ENCODE results near the gene SLC7A10.

SLC7A10 gene

DNA sequence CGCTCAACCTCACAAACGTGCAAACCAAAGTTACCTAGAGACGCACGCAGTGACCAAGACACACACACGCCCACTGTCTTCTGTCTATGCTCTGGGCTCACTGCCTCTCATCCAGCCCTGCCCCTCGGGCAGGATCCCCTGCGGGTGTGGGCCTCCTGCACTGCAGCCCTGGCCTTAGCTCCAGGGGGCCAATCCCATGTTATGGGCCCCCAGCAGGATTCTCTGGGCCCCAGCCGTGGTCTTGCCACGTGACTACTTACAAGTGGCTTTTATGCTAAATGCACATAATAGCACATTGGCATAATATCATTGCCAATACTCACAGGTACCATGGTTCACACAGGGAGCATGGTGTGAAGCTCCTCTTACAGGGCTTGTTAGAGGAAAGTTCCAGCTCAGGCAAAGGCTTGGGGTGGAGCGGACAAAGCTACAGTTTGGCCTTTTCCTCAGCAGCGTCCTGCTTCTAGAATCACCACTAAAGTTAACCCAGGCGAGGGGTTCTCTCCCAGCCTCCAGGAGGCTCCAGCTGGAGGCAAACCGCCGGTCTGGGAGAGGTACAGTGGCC is 39.3 kb upstream of the SLC7A10 start:
- Histone ChIP-seq H3K27ac (ENCODE audit: low read length) (no peak overlapping the region), H3K9me3 (ENCODE audit: control insufficient read depth in 1 of 2, low read length in 2 of 2) (no peaks in the 10 kb centered on the region), H3K4me1 (ENCODE audit: control insufficient read depth in 1 of 2, insufficient read depth in 2 of 2, low read length in 2 of 2) (peaks cover 0 to 10% of the 10 kb centered on the region in 2 donors), H3K36me3 (ENCODE audit: control insufficient read depth in 1 of 2, insufficient read depth in 2 of 2, low read length in 2 of 2) (no peaks in the 10 kb centered on the region), H3K27me3 (ENCODE audit: low read depth, low read length) (no peaks in the 10 kb centered on the region), H3K4me3 (ENCODE audit: low read depth in 1 of 2, low read length in 2 of 2) (no peak overlapping the region)

DNA sequence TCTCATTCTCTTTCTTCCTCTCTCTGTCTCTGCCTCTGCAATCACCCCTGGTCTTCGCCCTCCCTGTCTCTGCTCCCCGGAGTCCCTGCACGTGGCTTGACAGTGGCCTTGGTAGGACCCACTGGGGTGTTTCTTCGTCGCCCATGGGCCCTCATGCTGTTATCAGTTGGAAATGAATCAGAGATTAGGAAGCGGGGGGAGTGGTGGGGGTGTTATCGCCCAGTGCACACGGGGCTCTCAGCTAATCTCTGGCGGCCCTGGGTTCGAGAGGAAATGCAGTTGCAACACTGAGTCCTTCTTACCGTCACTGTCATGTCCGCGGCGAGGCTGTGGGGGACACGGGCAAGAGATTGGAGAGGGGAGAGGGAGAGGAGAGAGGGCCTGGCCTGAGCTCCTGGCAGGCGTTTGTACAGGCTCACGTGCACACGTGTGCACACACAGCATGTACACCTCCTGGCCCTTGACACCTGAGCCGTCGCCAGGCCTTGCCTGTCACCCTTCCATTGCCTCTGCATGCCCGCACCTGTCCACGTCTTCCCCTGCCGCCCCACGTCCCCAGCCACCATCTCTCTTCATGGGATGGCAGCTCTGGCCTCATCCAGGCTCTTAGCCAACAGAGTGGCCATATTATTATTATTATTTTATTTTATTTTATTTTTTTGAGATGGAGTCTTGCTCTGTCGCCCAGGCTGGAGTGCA is 37.8 kb upstream of the SLC7A10 start:
- Histone ChIP-seq H3K9me3 (ENCODE audit: control insufficient read depth in 1 of 2, low read length in 2 of 2) (peaks cover 0 to 3% of the 10 kb centered on the region in 2 donors), H3K27me3 (ENCODE audit: low read depth, low read length) (no peaks in the 10 kb centered on the region), H3K4me1 (ENCODE audit: control insufficient read depth in 1 of 2, insufficient read depth in 2 of 2, low read length in 2 of 2) (peaks cover 0 to 10% of the 10 kb centered on the region in 2 donors), H3K4me3 (ENCODE audit: low read depth in 1 of 2, low read length in 2 of 2) (no peak overlapping the region), H3K36me3 (ENCODE audit: control insufficient read depth in 1 of 2, insufficient read depth in 2 of 2, low read length in 2 of 2) (no peaks in the 10 kb centered on the region), H3K27ac (ENCODE audit: low read length) (no peak overlapping the region)

DNA sequence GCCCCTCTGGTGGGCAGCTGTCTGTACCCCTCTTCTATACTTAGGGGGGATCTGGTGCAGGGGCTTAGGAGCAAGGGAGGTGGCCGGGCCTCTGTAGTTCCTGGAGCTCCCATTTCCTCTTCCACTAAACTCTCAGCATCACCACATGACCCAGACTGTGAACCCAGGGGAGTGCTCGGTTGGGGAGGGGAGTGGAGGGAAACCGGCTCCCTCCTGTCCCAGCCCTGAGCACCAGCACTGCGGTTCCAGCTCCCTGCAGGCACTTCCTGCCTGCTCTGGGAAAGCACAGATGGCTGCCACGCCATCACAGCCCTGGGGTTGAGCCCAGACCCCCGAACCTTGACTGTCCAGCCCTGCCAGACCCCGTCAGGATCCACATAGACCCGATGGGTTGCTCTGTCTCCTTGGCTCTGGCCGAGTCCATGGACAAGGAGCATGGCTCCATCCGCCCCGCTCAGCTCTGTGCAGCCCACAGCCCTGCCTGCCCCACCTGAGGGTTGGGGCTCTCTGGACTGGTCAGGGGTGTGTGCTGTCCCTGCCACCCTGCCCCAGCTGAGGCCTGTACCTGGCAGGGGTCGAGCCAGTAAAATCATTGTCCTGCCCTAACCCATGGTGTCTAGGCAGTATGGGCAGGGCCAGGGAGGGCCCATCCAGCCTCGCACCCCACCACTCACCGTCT is 36.0 kb upstream of the SLC7A10 start:
- no peaks in the 10 kb centered on the region for H3K27me3 ChIP-seq (ENCODE audit: low read depth, low read length)
- peaks cover 0 to 9% of the 10 kb centered on the region in 2 donors for H3K9me3 ChIP-seq (ENCODE audit: control insufficient read depth in 1 of 2, low read length in 2 of 2)
- peaks cover 0 to 7% of the 10 kb centered on the region in 2 donors for H3K4me1 ChIP-seq (ENCODE audit: control insufficient read depth in 1 of 2, insufficient read depth in 2 of 2, low read length in 2 of 2)
- no peak overlapping the region for H3K4me3 ChIP-seq (ENCODE audit: low read depth in 1 of 2, low read length in 2 of 2)
- no peak overlapping the region for H3K27ac ChIP-seq (ENCODE audit: low read length)
- no peaks in the 10 kb centered on the region for H3K36me3 ChIP-seq (ENCODE audit: control insufficient read depth in 1 of 2, insufficient read depth in 2 of 2, low read length in 2 of 2)

DNA sequence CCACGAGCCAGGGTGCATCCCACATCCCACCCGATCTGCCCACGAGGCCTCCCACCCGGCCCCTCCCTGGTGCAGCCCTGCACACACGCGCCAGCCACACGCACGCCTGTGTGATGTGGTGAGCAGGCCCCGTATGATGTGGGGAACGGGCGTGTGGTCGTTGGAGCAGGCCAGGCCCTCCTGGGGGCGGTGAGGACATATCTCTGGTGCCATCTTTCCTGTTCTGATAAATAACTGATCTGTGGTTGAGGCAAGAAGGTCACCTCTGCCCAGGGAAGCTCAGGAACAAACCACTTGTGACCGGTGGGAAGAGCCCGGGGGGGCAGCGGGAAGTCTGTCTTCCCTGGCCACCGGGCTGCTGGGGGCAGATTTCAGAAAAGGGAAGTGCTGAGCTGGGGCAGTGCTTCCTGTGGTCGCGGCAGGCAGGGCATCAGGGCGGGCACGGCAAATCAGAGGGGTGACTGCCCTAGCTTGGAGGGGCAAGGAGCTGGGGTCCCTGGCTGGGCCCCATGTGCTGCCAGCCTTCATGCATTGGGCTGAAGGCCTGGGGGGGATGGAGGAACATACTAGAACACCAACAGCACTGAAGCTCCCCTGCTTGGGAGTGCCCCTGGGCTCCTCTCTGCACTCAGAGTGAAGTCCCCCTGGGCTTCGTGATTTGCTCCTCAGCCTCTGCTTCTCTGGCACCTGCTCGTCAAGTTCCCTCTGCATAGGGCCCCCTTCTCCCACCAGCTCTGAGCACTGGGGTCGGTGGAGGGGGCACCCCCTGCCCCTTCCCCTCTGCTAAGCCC is 35.2 kb upstream of the SLC7A10 start:
- H3K36me3 ChIP-seq (ENCODE audit: control insufficient read depth in 1 of 2, insufficient read depth in 2 of 2, low read length in 2 of 2) = no peaks in the 10 kb centered on the region
- H3K27ac ChIP-seq (ENCODE audit: low read length) = no peak overlapping the region
- H3K27me3 ChIP-seq (ENCODE audit: low read depth, low read length) = no peaks in the 10 kb centered on the region
- H3K9me3 ChIP-seq (ENCODE audit: control insufficient read depth in 1 of 2, low read length in 2 of 2) = peaks cover 0 to 9% of the 10 kb centered on the region in 2 donors
- H3K4me3 ChIP-seq (ENCODE audit: low read depth in 1 of 2, low read length in 2 of 2) = no peak overlapping the region
- H3K4me1 ChIP-seq (ENCODE audit: control insufficient read depth in 1 of 2, insufficient read depth in 2 of 2, low read length in 2 of 2) = peaks cover 0 to 7% of the 10 kb centered on the region in 2 donors

DNA sequence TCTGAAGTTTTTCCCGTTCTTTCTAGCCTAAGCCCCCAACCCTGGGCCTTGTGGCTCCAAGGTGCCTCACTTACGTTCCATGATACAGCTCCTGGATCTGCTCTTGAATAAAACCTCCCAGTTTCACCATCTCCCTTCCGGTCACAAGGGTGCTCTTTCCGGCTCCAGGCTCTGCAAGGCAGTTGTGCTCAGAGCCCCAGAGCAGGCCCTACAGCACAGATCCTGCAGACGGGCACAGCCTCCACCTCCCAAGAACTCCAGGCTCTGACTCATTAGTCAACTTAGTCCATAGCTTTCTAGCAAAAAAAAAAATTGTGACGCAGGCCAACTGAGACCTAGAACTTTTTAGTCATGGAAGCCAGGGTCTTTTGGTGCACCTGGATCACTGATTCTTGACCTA is 33.9 kb upstream of the SLC7A10 start:
- Histone ChIP-seq H3K4me3 (ENCODE audit: low read depth in 1 of 2, low read length in 2 of 2) (no peak overlapping the region), H3K27me3 (ENCODE audit: low read depth, low read length) (no peaks in the 10 kb centered on the region), H3K27ac (ENCODE audit: low read length) (no peak overlapping the region), H3K9me3 (ENCODE audit: control insufficient read depth in 1 of 2, low read length in 2 of 2) (peaks cover 0 to 9% of the 10 kb centered on the region in 2 donors), H3K36me3 (ENCODE audit: control insufficient read depth in 1 of 2, insufficient read depth in 2 of 2, low read length in 2 of 2) (no peaks in the 10 kb centered on the region), H3K4me1 (ENCODE audit: control insufficient read depth in 1 of 2, insufficient read depth in 2 of 2, low read length in 2 of 2) (peaks cover 0 to 7% of the 10 kb centered on the region in 2 donors)

DNA sequence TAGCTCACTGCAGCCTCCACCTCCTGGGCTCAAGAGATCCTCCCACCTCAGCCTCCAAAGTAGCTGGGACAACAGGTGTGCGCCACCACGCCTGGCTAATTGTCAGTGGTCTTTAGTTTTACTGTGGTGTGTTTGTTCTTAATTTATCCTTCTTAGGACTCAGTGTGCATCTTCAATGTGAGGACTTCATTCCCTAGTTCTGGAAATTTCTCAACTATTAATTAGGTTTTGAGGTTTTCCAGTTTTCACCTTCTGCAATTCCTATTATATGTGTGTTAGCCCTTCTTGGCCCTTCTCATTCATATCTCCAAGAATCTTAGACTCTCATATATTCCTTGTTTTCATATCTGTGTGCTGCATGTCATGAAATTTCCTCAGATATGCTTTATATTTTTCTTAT is 32.2 kb upstream of the SLC7A10 start:
- Histone ChIP-seq H3K27ac (ENCODE audit: low read length) (no peak overlapping the region), H3K4me3 (ENCODE audit: low read depth in 1 of 2, low read length in 2 of 2) (no peak overlapping the region), H3K9me3 (ENCODE audit: control insufficient read depth in 1 of 2, low read length in 2 of 2) (peaks cover 0 to 9% of the 10 kb centered on the region in 2 donors), H3K36me3 (ENCODE audit: control insufficient read depth in 1 of 2, insufficient read depth in 2 of 2, low read length in 2 of 2) (no peaks in the 10 kb centered on the region), H3K4me1 (ENCODE audit: control insufficient read depth in 1 of 2, insufficient read depth in 2 of 2, low read length in 2 of 2) (peaks cover 0 to 7% of the 10 kb centered on the region in 2 donors), H3K27me3 (ENCODE audit: low read depth, low read length) (no peaks in the 10 kb centered on the region)

DNA sequence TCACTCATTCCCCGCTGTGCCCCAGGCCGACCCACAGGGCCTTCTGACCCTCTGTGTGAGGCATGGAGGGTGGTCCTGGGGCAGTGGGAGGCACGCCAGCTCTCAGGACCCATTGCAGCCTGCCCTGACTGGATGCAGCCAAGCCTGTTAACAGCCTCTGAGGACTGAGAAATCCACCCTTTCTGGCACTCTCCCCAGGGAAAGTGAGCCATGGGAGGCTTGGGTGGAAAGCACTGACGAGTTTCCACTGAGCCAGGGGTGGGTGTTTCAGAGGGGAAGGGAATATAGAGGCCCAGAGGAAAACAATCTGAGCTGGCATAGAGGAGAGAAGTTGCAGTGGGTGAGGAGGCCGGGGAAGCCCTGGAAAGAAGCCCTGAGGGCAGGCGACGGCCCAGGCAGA is 30.6 kb upstream of the SLC7A10 start:
- peaks cover 0 to 9% of the 10 kb centered on the region in 2 donors for H3K9me3 ChIP-seq (ENCODE audit: control insufficient read depth in 1 of 2, low read length in 2 of 2)
- H3K4me3 ChIP-seq (ENCODE audit: low read depth in 1 of 2, low read length in 2 of 2) = no peak overlapping the region
- no peak overlapping the region for H3K27ac ChIP-seq (ENCODE audit: low read length)
- H3K36me3 ChIP-seq (ENCODE audit: control insufficient read depth in 1 of 2, insufficient read depth in 2 of 2, low read length in 2 of 2) = no peaks in the 10 kb centered on the region
- no peaks in the 10 kb centered on the region for H3K27me3 ChIP-seq (ENCODE audit: low read depth, low read length)
- H3K4me1 ChIP-seq (ENCODE audit: control insufficient read depth in 1 of 2, insufficient read depth in 2 of 2, low read length in 2 of 2) = peaks cover 0 to 4% of the 10 kb centered on the region in 2 donors

DNA sequence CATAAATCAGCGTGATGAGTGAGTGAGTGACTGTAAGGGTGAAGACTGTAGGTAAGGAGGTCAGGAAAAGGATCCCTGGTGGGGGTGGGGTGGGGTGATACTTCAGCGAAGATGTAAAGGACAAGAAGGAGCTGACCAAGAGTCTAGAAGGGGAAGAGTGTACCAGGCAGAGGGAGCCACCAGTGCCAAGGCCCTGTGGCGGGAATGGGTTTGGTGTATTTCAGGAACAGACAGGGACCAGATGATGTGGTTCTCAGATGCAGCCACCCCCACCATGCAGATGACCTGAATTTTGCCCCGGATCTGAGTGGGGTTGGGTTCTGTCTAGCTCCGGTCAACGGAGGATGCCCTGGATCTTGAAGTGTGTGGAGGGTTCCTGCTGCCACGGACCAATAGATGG is 30.1 kb upstream of the SLC7A10 start:
- Histone ChIP-seq H3K27ac (ENCODE audit: low read length) (no peak overlapping the region), H3K4me1 (ENCODE audit: control insufficient read depth in 1 of 2, insufficient read depth in 2 of 2, low read length in 2 of 2) (no peaks in the 10 kb centered on the region), H3K27me3 (ENCODE audit: low read depth, low read length) (no peaks in the 10 kb centered on the region), H3K36me3 (ENCODE audit: control insufficient read depth in 1 of 2, insufficient read depth in 2 of 2, low read length in 2 of 2) (no peaks in the 10 kb centered on the region), H3K4me3 (ENCODE audit: low read depth in 1 of 2, low read length in 2 of 2) (no peak overlapping the region), H3K9me3 (ENCODE audit: control insufficient read depth in 1 of 2, low read length in 2 of 2) (peaks cover 0 to 9% of the 10 kb centered on the region in 2 donors)

DNA sequence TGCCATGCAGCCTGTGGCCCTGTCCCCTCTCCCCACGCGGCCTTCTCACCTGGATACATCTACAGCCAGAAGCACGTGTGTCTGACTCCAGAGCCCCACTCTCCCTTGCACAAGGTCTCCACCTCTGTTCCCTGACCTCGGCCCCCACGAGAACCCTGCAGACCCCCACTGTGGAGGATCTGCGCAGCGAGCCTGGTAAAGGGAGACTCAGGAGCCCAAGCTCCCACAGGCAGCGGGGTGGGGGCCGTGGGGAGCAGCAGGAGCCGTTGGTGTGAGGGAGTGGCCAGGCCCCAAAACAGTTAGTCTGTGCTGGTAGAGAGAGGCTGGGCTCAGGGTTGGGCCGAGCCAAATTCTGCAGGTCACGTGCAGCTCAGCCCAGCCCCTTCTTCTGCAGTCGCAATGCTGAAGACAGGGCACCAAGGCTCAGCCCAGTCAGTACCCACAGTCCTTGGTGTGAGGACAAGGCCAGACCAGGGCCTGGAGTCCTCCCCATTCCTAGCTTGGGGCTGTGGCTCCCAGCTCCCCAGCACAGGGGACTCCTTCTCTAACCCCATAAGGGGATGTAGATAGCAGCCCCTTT is 28.7 kb upstream of the SLC7A10 start:
- no peak overlapping the region for H3K27ac ChIP-seq (ENCODE audit: low read length)
- no peaks in the 10 kb centered on the region for H3K36me3 ChIP-seq (ENCODE audit: control insufficient read depth in 1 of 2, insufficient read depth in 2 of 2, low read length in 2 of 2)

DNA sequence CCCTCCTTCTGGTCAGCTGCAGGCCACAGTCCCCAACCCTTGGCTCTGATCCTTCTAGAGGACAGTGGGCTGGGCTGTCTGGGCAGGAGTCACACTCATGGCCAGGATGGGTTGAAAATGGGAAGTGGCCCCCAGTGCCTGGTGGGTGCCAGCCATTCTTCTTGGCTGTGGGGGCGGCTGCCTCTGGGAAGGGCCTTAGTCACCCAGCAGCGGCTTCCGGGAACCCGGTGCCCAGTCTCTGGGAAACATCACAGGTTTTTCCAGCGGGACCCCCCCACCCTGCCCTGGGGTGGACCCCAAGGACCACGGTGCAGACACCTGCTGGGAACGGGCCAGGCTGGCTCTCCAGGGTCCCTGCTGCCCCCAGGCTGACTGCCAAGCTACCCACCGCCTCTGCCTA is 27.3 kb upstream of the SLC7A10 start:
- H3K4me1 ChIP-seq (ENCODE audit: control insufficient read depth in 1 of 2, insufficient read depth in 2 of 2, low read length in 2 of 2) = no peaks in the 10 kb centered on the region
- H3K4me3 ChIP-seq (ENCODE audit: low read depth in 1 of 2, low read length in 2 of 2) = no peak overlapping the region
- H3K9me3 ChIP-seq (ENCODE audit: control insufficient read depth in 1 of 2, low read length in 2 of 2) = peaks cover 0 to 4% of the 10 kb centered on the region in 2 donors
- no peak overlapping the region for H3K27ac ChIP-seq (ENCODE audit: low read length)
- H3K27me3 ChIP-seq (ENCODE audit: low read depth, low read length) = no peaks in the 10 kb centered on the region
- no peaks in the 10 kb centered on the region for H3K36me3 ChIP-seq (ENCODE audit: control insufficient read depth in 1 of 2, insufficient read depth in 2 of 2, low read length in 2 of 2)

More for the DNA sequence above, 28.7 kb upstream of the SLC7A10 start:
- Histone ChIP-seq H3K4me3 (ENCODE audit: low read depth in 1 of 2, low read length in 2 of 2) (no peak overlapping the region), H3K4me1 (ENCODE audit: control insufficient read depth in 1 of 2, insufficient read depth in 2 of 2, low read length in 2 of 2) (no peaks in the 10 kb centered on the region), H3K9me3 (ENCODE audit: control insufficient read depth in 1 of 2, low read length in 2 of 2) (peaks cover 0 to 9% of the 10 kb centered on the region in 2 donors), H3K27me3 (ENCODE audit: low read depth, low read length) (no peaks in the 10 kb centered on the region)

Measured in muscle layer of duodenum (tissue), 2 donors.